Trophoblast cell (in vitro differentiated cells and primary cell): Measurements from ENCODE around the gene PCDHB9.
"Not testable (repeated sequence)": the region's sequence is repeated elsewhere in the genome, so short reads cannot be mapped to it uniquely, and the experiment has no call there.

Experiments
- DNase-seq, 2 donors: peaks; one replicate each; pipeline ENCODE4 v3.0.0-alpha.2; 2016
- H2AFZ ChIP-seq: 2 replicates; pipeline ENCODE4 v1.6.1; 2013; ENCODE audit warnings: low read length, moderate library complexity, mild to moderate bottlenecking; ENCODE audit not compliant: insufficient read depth, poor library complexity
- H2AK5ac ChIP-seq: 2 replicates; pipeline ENCODE4 v1.6.1; 2013; ENCODE audit warnings: mild to moderate bottlenecking, low read length
- H2BK120ac ChIP-seq: 2 replicates; pipeline ENCODE4 v1.6.1; 2013; ENCODE audit warnings: low read length, mild to moderate bottlenecking, moderate library complexity; ENCODE audit not compliant: insufficient read depth, poor library complexity
- H2BK12ac ChIP-seq: 2 replicates; pipeline ENCODE4 v1.6.1; 2013; ENCODE audit warnings: mild to moderate bottlenecking, low read length, moderate library complexity
- H2BK5ac ChIP-seq: 2 replicates; pipeline ENCODE4 v1.6.1; 2013; ENCODE audit warnings: low read length, low read depth, moderate library complexity, mild to moderate bottlenecking; ENCODE audit not compliant: poor library complexity
- H3K14ac ChIP-seq: 2 replicates; pipeline ENCODE4 v1.6.1; 2013; ENCODE audit warnings: mild to moderate bottlenecking, low read length
- H3K18ac ChIP-seq: 2 replicates; pipeline ENCODE4 v1.6.1; 2013; ENCODE audit warnings: mild to moderate bottlenecking, low read length
- H3K23ac ChIP-seq: 2 replicates; pipeline ENCODE4 v1.6.1; 2013; ENCODE audit warnings: low read length
- H3K27ac ChIP-seq: 2 replicates; pipeline ENCODE4 v1.5.1; 2013; ENCODE audit warnings: low read depth, mild to moderate bottlenecking, inconsistent platforms, low read length, moderate library complexity
- H3K27me3 ChIP-seq: 2 replicates; pipeline ENCODE4 v1.6.1; 2013; ENCODE audit warnings: inconsistent platforms, mild to moderate bottlenecking, low read length, moderate library complexity; ENCODE audit not compliant: insufficient read depth
- H3K36me3 ChIP-seq, 2 experiments: 1 replicate in 1 of 2; 2 replicates in 1 of 2; pipeline ENCODE4 v1.6.1; 2013; ENCODE audit warnings: low read length in 2 of 2, mild to moderate bottlenecking in 2 of 2, moderate library complexity in 1 of 2; ENCODE audit not compliant: insufficient read depth in 2 of 2, control insufficient read depth in 1 of 2
- H3K4ac ChIP-seq: 2 replicates; pipeline ENCODE4 v1.6.1; 2013; ENCODE audit warnings: low read depth, mild to moderate bottlenecking, low read length, moderate library complexity
- H3K4me1 ChIP-seq, 2 experiments: 1 replicate in 1 of 2; 2 replicates in 1 of 2; pipeline ENCODE4 v1.6.1; 2013; ENCODE audit warnings: low read length in 2 of 2, mild to moderate bottlenecking in 2 of 2, moderate library complexity in 1 of 2; ENCODE audit not compliant: insufficient read depth in 2 of 2, control insufficient read depth in 1 of 2
- H3K4me2 ChIP-seq: 2 replicates; pipeline ENCODE4 v1.6.1; 2013; ENCODE audit warnings: inconsistent platforms, mild to moderate bottlenecking, low read length, moderate library complexity
- H3K4me3 ChIP-seq: 2 replicates; pipeline ENCODE4 v1.5.1; 2013; ENCODE audit warnings: mild to moderate bottlenecking, low read depth, low read length, inconsistent platforms
- H3K79me1 ChIP-seq: one replicate; pipeline ENCODE4 v1.6.1; 2013; ENCODE audit warnings: low read length
- H3K79me2 ChIP-seq: 2 replicates; pipeline ENCODE4 v1.6.1; 2013; ENCODE audit warnings: low read length, mild to moderate bottlenecking; ENCODE audit not compliant: control insufficient read depth, insufficient read depth, poor library complexity
- H3K9ac ChIP-seq: 2 replicates; pipeline ENCODE4 v1.6.1; 2013; ENCODE audit warnings: mild to moderate bottlenecking, low read length
- H3K9me3 ChIP-seq: 2 replicates; pipeline ENCODE4 v1.6.1; 2013; ENCODE audit warnings: low read depth, mild to moderate bottlenecking, control low read depth, inconsistent platforms, low read length; ENCODE audit not compliant: insufficient read depth
- H4K12ac ChIP-seq: 2 replicates; pipeline ENCODE4 v1.6.1; 2013; ENCODE audit warnings: low read depth, mild to moderate bottlenecking, low read length, moderate library complexity
- H4K8ac ChIP-seq: 2 replicates; pipeline ENCODE4 v1.6.1; 2013; ENCODE audit warnings: low read depth, mild to moderate bottlenecking, low read length, moderate library complexity
- H4K91ac ChIP-seq: one replicate; pipeline ENCODE4 v1.6.1; 2013; ENCODE audit warnings: low read depth, mild to moderate bottlenecking, low read length, moderate library complexity
- WGBS: extraction: QIAGEN DNeasy Blood & Tissue Kit; methylation state at CpG from one replicate; pipeline ENCODE4 v1.1.7; 2013; ENCODE audit warnings: missing lambda C conversion rate; ENCODE audit not compliant: insufficient read length, insufficient coverage; ENCODE audit errors: extremely low coverage; 5-methylcytosine and 5-hydroxymethylcytosine counted together

PCDHB9 gene

GRCh38 chr5:141175933-141176332, 11.0 kb upstream of the PCDHB9 start:
- Histone ChIP-seq H2AFZ (no peak overlapping the region), H3K27me3 (no peaks in the 10 kb centered on the region), H4K91ac (no peak overlapping the region), H3K79me2 (no peaks in the 10 kb centered on the region), H4K12ac (no peak overlapping the region), H3K4me3 (no peak overlapping the region), H3K23ac (no peak overlapping the region), H3K36me3 (no peaks in the 10 kb centered on the region), H3K79me1 (no peaks in the 10 kb centered on the region), H3K27ac (no peak overlapping the region), H2AK5ac (no peak overlapping the region), H3K18ac (no peak overlapping the region), H3K4me1 (no peaks in the 10 kb centered on the region), H3K9ac (no peak overlapping the region), H3K4ac (no peak overlapping the region), H2BK12ac (no peak overlapping the region), H4K8ac (no peak overlapping the region), H3K9me3 (peaks cover 2% of the 10 kb centered on the region), H3K4me2 (no peak overlapping the region), H2BK5ac (no peak overlapping the region), H3K14ac (no peak overlapping the region), H2BK120ac (no peak overlapping the region)
- WGBS = no CpG with 5 or more reads among the region's 1 CpG
- no peak for DNase-seq

DNA sequence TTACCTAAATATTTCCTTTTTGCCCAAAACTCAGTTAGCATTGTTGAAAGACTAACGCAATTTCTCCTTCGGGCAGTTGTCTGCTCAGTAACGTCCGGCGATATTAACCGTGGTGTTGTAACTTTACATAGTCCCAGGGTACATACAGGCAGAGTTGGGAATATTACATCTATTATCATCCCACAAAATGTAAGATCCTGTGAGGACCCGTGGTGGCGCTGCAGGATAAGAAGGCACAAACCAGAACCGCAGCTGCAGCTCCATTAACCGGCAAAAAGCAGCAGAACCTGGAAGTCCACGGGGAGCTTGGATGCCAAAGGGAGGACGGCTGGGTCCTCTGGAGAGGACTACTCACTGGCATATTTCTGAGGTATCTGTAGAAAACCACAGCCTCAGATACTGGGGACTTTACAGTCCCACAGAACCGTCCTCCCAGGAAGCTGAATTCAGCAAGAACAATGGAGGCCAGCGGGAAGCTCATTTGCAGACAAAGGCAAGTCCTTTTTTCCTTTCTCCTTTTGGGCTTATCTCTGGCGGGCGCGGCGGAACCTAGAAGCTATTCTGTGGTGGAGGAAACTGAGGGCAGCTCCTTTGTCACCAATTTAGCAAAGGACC, 9.3 kb upstream of the PCDHB9 start, which contains the start of gene PCDHB8:
Gene PCDHB8, plus strand, starts transcription at position 214 of the 615 bp plus-strand sequence. Its CDS starts 245 bp downstream, at position 459.
- not testable (repeated sequence) for H3K14ac ChIP-seq, H3K79me1 ChIP-seq
- no CpG with 5 or more reads among the region's 18 CpGs for WGBS

DNA sequence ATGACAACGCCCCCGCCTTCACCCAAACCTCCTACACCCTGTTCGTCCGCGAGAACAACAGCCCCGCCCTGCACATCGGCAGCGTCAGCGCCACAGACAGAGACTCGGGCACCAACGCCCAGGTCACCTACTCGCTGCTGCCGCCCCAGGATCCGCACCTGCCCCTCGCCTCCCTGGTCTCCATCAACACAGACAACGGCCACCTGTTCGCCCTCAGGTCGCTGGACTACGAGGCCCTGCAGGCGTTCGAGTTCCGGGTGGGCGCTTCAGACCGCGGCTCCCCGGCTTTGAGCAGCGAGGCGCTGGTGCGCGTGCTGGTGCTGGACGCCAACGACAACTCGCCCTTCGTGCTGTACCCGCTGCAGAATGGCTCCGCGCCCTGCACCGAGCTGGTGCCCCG, 7.6 kb upstream of the PCDHB9 start:
- not testable (repeated sequence) for H3K4me2 ChIP-seq, DNase-seq, H3K9ac ChIP-seq, H2BK5ac ChIP-seq, H3K4ac ChIP-seq, H4K8ac ChIP-seq, H3K9me3 ChIP-seq, H3K27me3 ChIP-seq, H3K4me3 ChIP-seq, H3K4me1 ChIP-seq, H3K23ac ChIP-seq, H2BK12ac ChIP-seq, H3K14ac ChIP-seq, H2AFZ ChIP-seq, H3K18ac ChIP-seq, H2BK120ac ChIP-seq, H4K91ac ChIP-seq, H3K36me3 ChIP-seq, H3K79me2 ChIP-seq, H3K27ac ChIP-seq, H2AK5ac ChIP-seq, H3K79me1 ChIP-seq, H4K12ac ChIP-seq
- no CpG with 5 or more reads among the region's 39 CpGs for WGBS

More for the DNA sequence above, 9.3 kb upstream of the PCDHB9 start, which contains the start of gene PCDHB8:
- not testable (repeated sequence) for H2AFZ ChIP-seq, H3K27ac ChIP-seq, H3K4me3 ChIP-seq, H2BK5ac ChIP-seq, H4K8ac ChIP-seq, H4K12ac ChIP-seq, H2AK5ac ChIP-seq, H4K91ac ChIP-seq, H3K4me1 ChIP-seq, H3K4ac ChIP-seq, H2BK120ac ChIP-seq, H3K9ac ChIP-seq, H2BK12ac ChIP-seq, H3K36me3 ChIP-seq, H3K79me2 ChIP-seq, H3K27me3 ChIP-seq, DNase-seq, H3K18ac ChIP-seq, H3K4me2 ChIP-seq, H3K9me3 ChIP-seq, H3K23ac ChIP-seq

- not testable (repeated sequence) for H3K4me3 ChIP-seq, H2AK5ac ChIP-seq, H4K12ac ChIP-seq, H3K27ac ChIP-seq, H2BK120ac ChIP-seq, H3K4me2 ChIP-seq, H4K8ac ChIP-seq, H3K23ac ChIP-seq, H3K27me3 ChIP-seq, H3K4me1 ChIP-seq, H3K4ac ChIP-seq, H3K18ac ChIP-seq, H3K79me1 ChIP-seq, H4K91ac ChIP-seq, H3K79me2 ChIP-seq, H3K9me3 ChIP-seq, H2BK12ac ChIP-seq, DNase-seq, H3K9ac ChIP-seq, H3K14ac ChIP-seq, H3K36me3 ChIP-seq, H2AFZ ChIP-seq, H2BK5ac ChIP-seq
- no CpG with 5 or more reads among the region's 32 CpGs for WGBS
Measured at GRCh38 chr5:141179876-141180275, 7.1 kb upstream of the PCDHB9 start.
